HepG2 (cell line): ENCODE data around the gene MEIS1. TPM values are rescaled to one million over a fixed set of nuclear protein-coding genes. Genes with fewer than 3 reads are reported as not detected.

Experiments
- ATAC-seq: fragments of 200-7000 bp; cut with Tn5 transposase; 3 replicates; pipeline ENCODE4 v1.9.1; 2020; ENCODE audit warnings: mild to moderate bottlenecking, moderate library complexity
- BruUV-seq: library from RNA; stranded (reverse); fragments of 400-500 nt; replicated peaks from 2 replicates; lab custom pipeline; 2021; lab: Mats Ljungman, UMichigan
- CTCF ChIA-PET: fragments of 300-600 bp; formaldehyde crosslinking; extraction: SDS; loops from one replicate; lab custom pipeline; 2021; ENCODE audit warnings: low total read pairs, inconsistent platforms, low intra/inter-chr PET ratio; lab: Yijun Ruan, JAX
- POLR2A ChIA-PET: fragments of 350-600 bp; sonication (Branson Sonifier 250); formaldehyde crosslinking; loops from one replicate; lab custom pipeline; 2020; ENCODE audit warnings: antibody characterized with exemption, inconsistent platforms; lab: Yijun Ruan, JAX
- DNase-seq: peaks from one replicate; pipeline ENCODE4 v3.0.0-alpha.2; 2015; ENCODE audit warnings: low spot score
- FAIRE-seq: peaks from 3 replicates; lab custom pipeline; 2011; peaks lifted over from hg19 to GRCh38; lab: Jason Lieb, UNC
- H2AFZ ChIP-seq: one replicate; pipeline ENCODE4 v1.6.1; 2011; ENCODE audit warnings: low read length, inconsistent platforms
- H3K27ac ChIP-seq: fragments of 300-600 bp; 3 replicates; pipeline ENCODE4 v1.8.0; 2011; ENCODE audit warnings: mixed run types, mild to moderate bottlenecking, mixed read lengths, low read length, inconsistent platforms; ENCODE audit not compliant: insufficient read depth; ENCODE audit errors: extremely low read length
- H3K27me3 ChIP-seq, 2 experiments: fragments of 200-600 bp in 1 of 2; 2 replicates in 1 of 2; 3 replicates in 1 of 2; pipeline versions ENCODE4 v1.6.0 to v1.8.0; 2011; ENCODE audit warnings: low read length in 2 of 2, mild to moderate bottlenecking in 2 of 2, moderate library complexity in 2 of 2, inconsistent platforms in 1 of 2; ENCODE audit not compliant: insufficient read depth in 2 of 2, control insufficient read depth in 1 of 2
- H3K36me3 ChIP-seq, 2 experiments: fragments of 200-600 bp in 1 of 2; replicated peaks in 1 of 2; 2 replicates in 1 of 2; 3 replicates in 1 of 2; pipeline versions ENCODE4 v1.5.1 to v1.8.0; 2011; ENCODE audit warnings: low read length in 2 of 2, inconsistent platforms in 1 of 2; ENCODE audit not compliant: insufficient read depth in 2 of 2, control insufficient read depth in 1 of 2
- H3K4me1 ChIP-seq: 2 replicates; pipeline ENCODE4 v1.5.1; 2012; ENCODE audit warnings: low read length, inconsistent platforms; ENCODE audit not compliant: insufficient read depth
- H3K4me2 ChIP-seq: 2 replicates; pipeline ENCODE4 v1.6.0; 2011; ENCODE audit warnings: low read depth, low read length, inconsistent platforms
- H3K4me3 ChIP-seq, 3 experiments: fragments of 200-600 bp in 1 of 3; sonication (generic), shearing (Covaris generic) in 1 of 3; replicated peaks in 1 of 3; 2 replicates each; pipeline ENCODE4 v1.5.1; 2011 to 2016; ENCODE audit warnings: low read length in 3 of 3, inconsistent platforms in 2 of 3, low read depth in 2 of 3, mild to moderate bottlenecking in 2 of 3, control low read depth in 1 of 3, mixed read lengths in 1 of 3; ENCODE audit not compliant: insufficient read depth in 1 of 3
- H3K79me2 ChIP-seq: one replicate; pipeline ENCODE4 v1.6.1; 2011; ENCODE audit warnings: low read length, inconsistent platforms; ENCODE audit not compliant: insufficient read depth
- H3K9ac ChIP-seq: 2 replicates; pipeline ENCODE4 v1.6.0; 2011; ENCODE audit warnings: mild to moderate bottlenecking, low read depth, low read length, inconsistent platforms; ENCODE audit not compliant: insufficient read depth
- H3K9me3 ChIP-seq: 2 replicates; pipeline ENCODE4 v1.5.1; 2012; ENCODE audit warnings: mild to moderate bottlenecking, low read length
- H4K20me1 ChIP-seq: 2 replicates; pipeline ENCODE4 v1.6.0; 2011; ENCODE audit warnings: inconsistent platforms, mild to moderate bottlenecking, low read length, moderate library complexity; ENCODE audit not compliant: insufficient read depth
- ELF4 ChIP-seq: sonication (generic); formaldehyde crosslinking; IDR thresholded peaks from 2 replicates; pipeline ENCODE4 v1.5.0; 2020; ENCODE audit warnings: missing genetic modification reagents, mild to moderate bottlenecking, moderate library complexity, borderline replicate concordance
- GABPB1 ChIP-seq: IDR thresholded peaks from 2 replicates; pipeline ENCODE4 v1.6.1; 2016; ENCODE audit warnings: mild to moderate bottlenecking, missing genetic modification reagents, moderate library complexity, missing compliant biosample characterization
- HDAC2 ChIP-seq: sonication (generic); formaldehyde crosslinking; IDR thresholded peaks from 2 replicates; pipeline ENCODE4 v1.4.0; 2020; ENCODE audit warnings: missing genetic modification reagents
- HOXA9 ChIP-seq: sonication (generic); formaldehyde crosslinking; IDR thresholded peaks from 2 replicates; pipeline ENCODE4 v1.8.1; 2022; ENCODE audit warnings: missing genetic modification reagents, mild to moderate bottlenecking, moderate library complexity, borderline replicate concordance
- MAFK ChIP-seq, 2 experiments: IDR thresholded peaks in 1 of 2; conservative IDR thresholded peaks in 1 of 2; 2 replicates each; pipeline ENCODE4 v1.6.1; 2011; ENCODE audit warnings: improper control_type of control experiment in 2 of 2, low read length in 2 of 2
- RNF219 ChIP-seq: sonication (generic); formaldehyde crosslinking; IDR thresholded peaks from 2 replicates; pipeline ENCODE4 v1.5.0; 2020; ENCODE audit warnings: mild to moderate bottlenecking, missing genetic modification reagents
- SOX5 ChIP-seq: IDR thresholded peaks from 2 replicates; pipeline ENCODE4 v1.6.1; 2016; ENCODE audit warnings: borderline replicate concordance
- UBTF ChIP-seq: sonication (generic); formaldehyde crosslinking; IDR thresholded peaks from 2 replicates; pipeline ENCODE4 v1.4.0; 2020; ENCODE audit warnings: mild to moderate bottlenecking, missing genetic modification reagents
- ZNF547 ChIP-seq: sonication (generic); formaldehyde crosslinking; IDR thresholded peaks from 2 replicates; pipeline ENCODE4 v1.5.1; 2020; ENCODE audit warnings: mild to moderate bottlenecking, missing genetic modification reagents
- WGBS: methylation state at CpG from one replicate; pipeline ENCODE4 v1.1.6; 2017; ENCODE audit warnings: low lambda C conversion rate; 5-methylcytosine and 5-hydroxymethylcytosine counted together
- in situ Hi-C: cut with HindIII; loops from 2 replicates; pipeline ENCODE4 v1.10.0; 2017; ENCODE audit warnings: low pct_unique_long_range_greater_than_20kb; ENCODE audit not compliant: extremely low pct_ligation_motif_present
- intact Hi-C: fragments of 100-400 bp; cut with micrococcal nuclease; formaldehyde crosslinking; loops from one replicate; pipeline ENCODE4 v1.10.0; 2022; ENCODE audit not compliant: unreplicated experiment
- polyA plus RNA-seq, 8 experiments: library from polyadenylated mRNA; depleted of rRNA in 3 of 8; stranded (reverse) in 7 of 8; unstranded in 1 of 8; fragments of >200 nt; fragmentation: Illumina TruSeq in 4 of 8; extraction: Trizol in 4 of 8; gene quantifications; 2 replicates each; pipeline versions ENCODE4 v1.2.1 to v1.2.3, GENCODE V29; 2011 to 2016; ENCODE audit warnings: low read depth in 4 of 8, missing spikeins in 1 of 8, mixed read lengths in 1 of 8; ENCODE audit not compliant: insufficient read depth in 1 of 8
- total RNA-seq, 5 experiments: library from RNA; depleted of rRNA; stranded (reverse); fragments of >200 nt; fragmentation: Illumina TruSeq; extraction: Trizol; gene quantifications; 2 replicates each; pipeline ENCODE4 v1.2.3, GENCODE V29; 2016; ENCODE audit warnings: low read depth in 1 of 5

MEIS1 gene
- total and polyA plus RNA-seq, 2 of the 13 experiments (the other 11 are each of a cell fraction or from before 2014, with no cell fraction given): 3.8 to 6.0 TPM

GRCh38 chr2:66434679-66435548 lies at the start of gene MEIS1 (continued):
- TF ChIP-seq SOX5 (CRISPR knock-in tag) (peak; percentile 63), ELF4 (CRISPR knock-in tag) (peak; percentile 91; the same call in 1 of the 2 replicates), HDAC2 (peak; percentile 88), ZNF547 (CRISPR knock-in tag) (0 out of 2 replicates have a peak, but pooled peaks have one; percentile 1), HOXA9 (CRISPR knock-in tag) (0 out of 2 replicates have a peak, but pooled peaks have one; percentile 60), UBTF (CRISPR knock-in tag) (peak; percentile 89), GABPB1 (peak; percentile 93)

- H3K4me3 ChIP-seq: no peak overlapping the region
- H3K27me3 ChIP-seq: peaks cover 0 to 20% of the 10 kb centered on the region in 2 experiments; a peak in 3 of 5 replicates
- H3K36me3 ChIP-seq: no peaks in the 10 kb centered on the region
- WGBS: 45% methylated on average over 9 of the region's 9 CpGs
- CTCF ChIA-PET: no interaction called here
- H3K4me1 ChIP-seq: no peaks in the 10 kb centered on the region
- ATAC-seq (no peak), DNase-seq (no peak), FAIRE-seq (no peak)
- no peak overlapping the region for H3K9ac ChIP-seq
- peak; percentile 36 to 59; a peak in 2 of 4 replicates for TF ChIP-seq MAFK (conservative IDR thresholded peaks at IDR 0.05 in 1 of 2, IDR thresholded peaks at IDR 0.05 in 1 of 2; ENCODE audit: low read length in 2 of 2)
- no peak for TF ChIP-seq RNF219 (CRISPR knock-in tag)
- H2AFZ ChIP-seq: no peak overlapping the region
- intact Hi-C loops: no loop called here
- in situ Hi-C loops: no loop called here
- H3K79me2 ChIP-seq: no peaks in the 10 kb centered on the region
- POLR2A ChIA-PET: no interaction called here
- no peak overlapping the region for H3K27ac ChIP-seq
- H4K20me1 ChIP-seq: no peaks in the 10 kb centered on the region
- H3K9me3 ChIP-seq: no peaks in the 10 kb centered on the region
- no TSS peak for BruUV-seq
- no peak overlapping the region for H3K4me2 ChIP-seq
Observed at GRCh38 chr2:66387016-66387753, 47.7 kb upstream of the MEIS1 start.
